HepG2 (cell line): ENCODE measurements around the gene FHDC1. TPM values are rescaled to one million over a fixed set of nuclear protein-coding genes. Genes with fewer than 3 reads are reported as not detected.

Experiments
- BCL6 ChIP-seq: IDR thresholded peaks from 2 replicates; pipeline ENCODE4 v1.6.1; 2016; ENCODE audit warnings: missing genetic modification reagents, missing compliant biosample characterization
- CEBPB ChIP-seq: IDR thresholded peaks from 2 replicates; pipeline ENCODE4 v1.6.1; 2011; ENCODE audit warnings: low read depth, low read length, improper control_type of control experiment, borderline replicate concordance
- EED ChIP-seq: sonication (generic); formaldehyde crosslinking; IDR thresholded peaks from 2 replicates; pipeline ENCODE4 v1.5.0; 2020; ENCODE audit warnings: mild to moderate bottlenecking, missing genetic modification reagents
- ELF1 ChIP-seq: sonication (generic); formaldehyde crosslinking; IDR thresholded peaks from 2 replicates; pipeline ENCODE4 v1.4.0; 2020; ENCODE audit warnings: missing genetic modification reagents
- FOXA3 ChIP-seq: IDR thresholded peaks from 2 replicates; pipeline ENCODE4 v1.6.1; 2016; ENCODE audit warnings: missing genetic modification reagents, missing compliant biosample characterization
- MTF2 ChIP-seq: sonication (generic); formaldehyde crosslinking; IDR thresholded peaks from 2 replicates; pipeline ENCODE4 v1.5.0; 2020; ENCODE audit warnings: missing genetic modification reagents, borderline replicate concordance
- NCOA1 ChIP-seq: sonication (generic); formaldehyde crosslinking; IDR thresholded peaks from 2 replicates; pipeline ENCODE4 v1.9.0; 2021; ENCODE audit warnings: missing genetic modification reagents
- PAX8 ChIP-seq: sonication (generic); formaldehyde crosslinking; IDR thresholded peaks from 2 replicates; pipeline ENCODE4 v1.8.0; 2022; ENCODE audit warnings: mild to moderate bottlenecking, missing genetic modification reagents, borderline replicate concordance
- TCF7L2 ChIP-seq: IDR thresholded peaks from 2 replicates; pipeline ENCODE4 v1.6.1; 2011; ENCODE audit warnings: mild to moderate bottlenecking, low read depth, low read length, moderate library complexity
- ZFX ChIP-seq: sonication (generic); formaldehyde crosslinking; IDR thresholded peaks from 2 replicates; pipeline ENCODE4 v1.4.0; 2020; ENCODE audit warnings: mild to moderate bottlenecking, low read depth, missing genetic modification reagents, moderate library complexity
- ZHX2 ChIP-seq, 2 experiments: sonication (generic) in 1 of 2; formaldehyde crosslinking in 1 of 2; IDR thresholded peaks; 2 replicates each; pipeline versions ENCODE4 v1.6.1 to v1.9.0; 2014 to 2022; ENCODE audit warnings: antibody characterized with exemption in 1 of 2, borderline replicate concordance in 1 of 2, inconsistent platforms in 1 of 2, low read depth in 1 of 2, missing genetic modification reagents in 1 of 2
- ZMYM3 ChIP-seq: sonication (generic); formaldehyde crosslinking; IDR thresholded peaks from 2 replicates; pipeline ENCODE4 v1.5.1; 2020; ENCODE audit warnings: mild to moderate bottlenecking, missing genetic modification reagents
- ZNF432 ChIP-seq: sonication (generic); formaldehyde crosslinking; IDR thresholded peaks from 2 replicates; pipeline ENCODE4 v1.5.0; 2020; ENCODE audit warnings: missing genetic modification reagents, mild to moderate bottlenecking, borderline replicate concordance
- polyA plus RNA-seq, 8 experiments: library from polyadenylated mRNA; depleted of rRNA in 3 of 8; stranded (reverse) in 7 of 8; unstranded in 1 of 8; fragments of >200 nt; fragmentation: Illumina TruSeq in 4 of 8; extraction: Trizol in 4 of 8; gene quantifications; 2 replicates each; pipeline versions ENCODE4 v1.2.1 to v1.2.3, GENCODE V29; 2011 to 2016; ENCODE audit warnings: low read depth in 4 of 8, missing spikeins in 1 of 8, mixed read lengths in 1 of 8; ENCODE audit not compliant: insufficient read depth in 1 of 8
- total RNA-seq, 5 experiments: library from RNA; depleted of rRNA; stranded (reverse); fragments of >200 nt; fragmentation: Illumina TruSeq; extraction: Trizol; gene quantifications; 2 replicates each; pipeline ENCODE4 v1.2.3, GENCODE V29; 2016; ENCODE audit warnings: low read depth in 1 of 5
- TF ChIP-seq, protein P1 (sequence below): sonication (generic); formaldehyde crosslinking; IDR thresholded peaks from 2 replicates; pipeline ENCODE4 v1.4.0; 2020; ENCODE audit warnings: missing genetic modification reagents, low read depth, mild to moderate bottlenecking, borderline replicate concordance
- TF ChIP-seq, protein P2 (sequence below): sonication (generic); formaldehyde crosslinking; IDR thresholded peaks from 2 replicates; pipeline ENCODE4 v1.5.1; 2020; ENCODE audit warnings: mild to moderate bottlenecking, missing genetic modification reagents, moderate library complexity
- TF ChIP-seq, protein P3 (sequence below): sonication (generic); formaldehyde crosslinking; IDR thresholded peaks from 2 replicates; pipeline ENCODE4 v1.4.0; 2020; ENCODE audit warnings: mild to moderate bottlenecking, missing genetic modification reagents

Gene FHDC1
- total and polyA plus RNA-seq, 2 of the 13 experiments (the other 11 are each of a cell fraction or from before 2014, with no cell fraction given) = 0.07 to 0.15 TPM

DNA sequence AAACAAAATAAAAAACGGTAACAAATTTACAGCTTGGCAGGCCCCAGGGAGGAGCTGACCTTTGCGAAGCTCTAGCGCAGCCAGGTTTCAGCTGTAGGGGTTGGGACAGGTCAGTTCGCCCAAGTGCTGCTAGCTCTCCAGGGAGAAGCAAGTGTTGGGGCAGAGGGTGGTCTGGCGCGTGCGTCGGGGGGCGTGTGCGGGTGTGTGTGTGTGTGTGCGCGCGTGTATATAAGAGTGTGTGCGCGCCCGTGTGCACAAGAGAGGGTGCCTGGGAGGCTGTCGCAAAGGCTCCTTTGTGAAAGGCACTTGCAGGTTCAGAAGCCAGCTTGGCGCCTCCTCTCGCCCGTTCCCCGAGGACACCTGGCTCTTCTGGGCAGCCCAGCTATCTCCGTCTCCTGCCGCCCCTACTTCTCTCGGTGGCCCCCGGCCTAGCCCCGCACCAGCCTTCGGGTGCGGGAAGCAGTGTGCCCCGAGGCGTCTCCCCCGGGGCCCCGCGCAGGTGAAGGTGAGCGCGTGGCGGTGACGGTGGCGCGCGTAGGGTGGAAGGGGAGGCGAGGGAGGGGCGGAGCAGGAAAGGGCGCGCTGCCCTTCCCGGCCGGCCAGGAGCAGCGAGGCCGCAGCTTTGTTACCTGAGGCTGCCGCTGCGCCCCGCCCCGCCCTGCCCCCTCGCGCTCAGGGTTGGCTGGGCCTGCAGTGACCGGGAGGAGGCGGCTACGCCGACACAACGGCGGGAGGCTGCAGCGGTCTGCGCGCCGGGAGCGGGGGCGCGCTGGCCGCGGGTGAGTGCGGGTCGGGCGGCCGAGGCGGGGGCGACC, at the start of gene FHDC1 (continued):
- TF ChIP-seq, protein P1, sequence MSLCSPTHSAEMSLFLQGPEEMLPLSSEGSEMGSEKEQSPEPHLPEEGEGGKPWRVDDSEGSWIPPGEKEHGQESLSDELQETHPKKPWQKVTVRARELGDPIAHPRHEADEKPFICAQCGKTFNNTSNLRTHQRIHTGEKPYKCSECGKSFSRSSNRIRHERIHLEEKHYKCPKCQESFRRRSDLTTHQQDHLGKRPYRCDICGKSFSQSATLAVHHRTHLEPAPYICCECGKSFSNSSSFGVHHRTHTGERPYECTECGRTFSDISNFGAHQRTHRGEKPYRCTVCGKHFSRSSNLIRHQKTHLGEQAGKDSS = peak; percentile 31; the same call in 1 of the 2 replicates
- TF ChIP-seq FOXA3 (CRISPR knock-in tag) (no peak), ZHX2 (IDR thresholded peaks at IDR 0.05; ENCODE audit: low read depth) (no peak), ZHX2 (CRISPR knock-in tag; IDR thresholded peaks at IDR 0.05; ENCODE audit: borderline replicate concordance) (no peak), NCOA1 (CRISPR knock-in tag) (no peak), EED (CRISPR knock-in tag) (0 out of 2 replicates have a peak, but pooled peaks have one; percentile 29), PAX8 (CRISPR knock-in tag) (0 out of 2 replicates have a peak, but pooled peaks have one; percentile 33), ZNF432 (CRISPR knock-in tag) (no peak), ZMYM3 (no peak), ELF1 (no peak), MTF2 (CRISPR knock-in tag) (0 out of 2 replicates have a peak, but pooled peaks have one; percentile 56), TCF7L2 (no peak), ZFX (peak; percentile 50; the same call in 1 of the 2 replicates), BCL6 (CRISPR knock-in tag) (no peak), CEBPB (no peak)
- TF ChIP-seq, protein P2, sequence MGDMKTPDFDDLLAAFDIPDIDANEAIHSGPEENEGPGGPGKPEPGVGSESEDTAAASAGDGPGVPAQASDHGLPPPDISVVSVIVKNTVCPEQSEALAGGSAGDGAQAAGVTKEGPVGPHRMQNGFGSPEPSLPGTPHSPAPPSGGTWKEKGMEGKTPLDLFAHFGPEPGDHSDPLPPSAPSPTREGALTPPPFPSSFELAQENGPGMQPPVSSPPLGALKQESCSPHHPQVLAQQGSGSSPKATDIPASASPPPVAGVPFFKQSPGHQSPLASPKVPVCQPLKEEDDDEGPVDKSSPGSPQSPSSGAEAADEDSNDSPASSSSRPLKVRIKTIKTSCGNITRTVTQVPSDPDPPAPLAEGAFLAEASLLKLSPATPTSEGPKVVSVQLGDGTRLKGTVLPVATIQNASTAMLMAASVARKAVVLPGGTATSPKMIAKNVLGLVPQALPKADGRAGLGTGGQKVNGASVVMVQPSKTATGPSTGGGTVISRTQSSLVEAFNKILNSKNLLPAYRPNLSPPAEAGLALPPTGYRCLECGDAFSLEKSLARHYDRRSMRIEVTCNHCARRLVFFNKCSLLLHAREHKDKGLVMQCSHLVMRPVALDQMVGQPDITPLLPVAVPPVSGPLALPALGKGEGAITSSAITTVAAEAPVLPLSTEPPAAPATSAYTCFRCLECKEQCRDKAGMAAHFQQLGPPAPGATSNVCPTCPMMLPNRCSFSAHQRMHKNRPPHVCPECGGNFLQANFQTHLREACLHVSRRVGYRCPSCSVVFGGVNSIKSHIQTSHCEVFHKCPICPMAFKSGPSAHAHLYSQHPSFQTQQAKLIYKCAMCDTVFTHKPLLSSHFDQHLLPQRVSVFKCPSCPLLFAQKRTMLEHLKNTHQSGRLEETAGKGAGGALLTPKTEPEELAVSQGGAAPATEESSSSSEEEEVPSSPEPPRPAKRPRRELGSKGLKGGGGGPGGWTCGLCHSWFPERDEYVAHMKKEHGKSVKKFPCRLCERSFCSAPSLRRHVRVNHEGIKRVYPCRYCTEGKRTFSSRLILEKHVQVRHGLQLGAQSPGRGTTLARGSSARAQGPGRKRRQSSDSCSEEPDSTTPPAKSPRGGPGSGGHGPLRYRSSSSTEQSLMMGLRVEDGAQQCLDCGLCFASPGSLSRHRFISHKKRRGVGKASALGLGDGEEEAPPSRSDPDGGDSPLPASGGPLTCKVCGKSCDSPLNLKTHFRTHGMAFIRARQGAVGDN (CRISPR knock-in tag) = peak; percentile 71
- TF ChIP-seq, protein P3, sequence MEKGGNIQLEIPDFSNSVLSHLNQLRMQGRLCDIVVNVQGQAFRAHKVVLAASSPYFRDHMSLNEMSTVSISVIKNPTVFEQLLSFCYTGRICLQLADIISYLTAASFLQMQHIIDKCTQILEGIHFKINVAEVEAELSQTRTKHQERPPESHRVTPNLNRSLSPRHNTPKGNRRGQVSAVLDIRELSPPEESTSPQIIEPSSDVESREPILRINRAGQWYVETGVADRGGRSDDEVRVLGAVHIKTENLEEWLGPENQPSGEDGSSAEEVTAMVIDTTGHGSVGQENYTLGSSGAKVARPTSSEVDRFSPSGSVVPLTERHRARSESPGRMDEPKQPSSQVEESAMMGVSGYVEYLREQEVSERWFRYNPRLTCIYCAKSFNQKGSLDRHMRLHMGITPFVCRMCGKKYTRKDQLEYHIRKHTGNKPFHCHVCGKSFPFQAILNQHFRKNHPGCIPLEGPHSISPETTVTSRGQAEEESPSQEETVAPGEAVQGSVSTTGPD = no peak
